Fibroblast of lung (primary cell): Measurements from ENCODE around the gene MYRIP.

Experiments
- EZH2 ChIP-seq: IDR thresholded peaks from 2 replicates; pipeline ENCODE4 v1.5.1; 2012; ENCODE audit warnings: low read length, control low read depth, mild to moderate bottlenecking; ENCODE audit errors: missing control alignments
- TF ChIP-seq, protein P1 (sequence below), 2 donors: IDR thresholded peaks in 1 of 2; conservative IDR thresholded peaks in 1 of 2; 1 replicate in 1 of 2; 2 replicates in 1 of 2; pipeline ENCODE4 v1.5.1; 2011 to 2012; ENCODE audit warnings: low read length in 2 of 2, control low read depth in 1 of 2, inconsistent platforms in 1 of 2, low read depth in 1 of 2, mild to moderate bottlenecking in 1 of 2

DNA sequence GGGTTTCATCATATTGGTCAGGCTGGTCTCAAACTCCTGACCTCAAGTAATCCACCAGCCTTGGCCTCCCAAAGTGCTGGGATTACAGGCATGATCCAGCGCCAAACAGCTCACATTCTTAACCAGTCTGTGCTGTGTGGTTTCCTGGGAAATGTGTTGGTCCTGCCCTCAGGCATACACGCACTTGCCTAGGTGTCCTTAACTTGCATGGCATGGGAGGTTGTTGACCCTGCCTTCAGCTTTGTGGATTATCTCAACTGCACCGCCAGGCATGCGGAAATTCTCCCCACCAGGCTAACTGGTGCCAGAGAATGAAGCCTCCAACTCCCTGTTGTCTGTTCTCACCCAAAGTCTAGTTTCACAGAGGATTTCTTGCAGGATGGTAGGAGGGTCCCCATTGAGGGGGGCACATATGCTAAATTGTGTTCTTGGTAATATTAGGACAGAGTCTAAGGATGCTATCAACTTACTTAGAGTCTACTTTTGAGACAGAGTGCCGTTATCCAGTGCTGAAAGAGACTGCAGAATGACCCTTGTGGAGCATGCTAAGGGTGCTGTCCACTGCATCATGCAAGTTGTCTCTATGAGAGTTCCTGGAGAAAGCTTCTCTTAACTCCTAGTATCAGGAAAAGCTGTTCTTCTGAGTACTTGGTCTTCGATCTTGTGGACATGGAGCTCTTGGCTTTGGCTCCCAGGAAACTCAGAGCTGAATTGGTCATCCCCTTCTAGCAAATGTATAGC lies 438.5 kb downstream of the MYRIP start:
- TF ChIP-seq, protein P1, sequence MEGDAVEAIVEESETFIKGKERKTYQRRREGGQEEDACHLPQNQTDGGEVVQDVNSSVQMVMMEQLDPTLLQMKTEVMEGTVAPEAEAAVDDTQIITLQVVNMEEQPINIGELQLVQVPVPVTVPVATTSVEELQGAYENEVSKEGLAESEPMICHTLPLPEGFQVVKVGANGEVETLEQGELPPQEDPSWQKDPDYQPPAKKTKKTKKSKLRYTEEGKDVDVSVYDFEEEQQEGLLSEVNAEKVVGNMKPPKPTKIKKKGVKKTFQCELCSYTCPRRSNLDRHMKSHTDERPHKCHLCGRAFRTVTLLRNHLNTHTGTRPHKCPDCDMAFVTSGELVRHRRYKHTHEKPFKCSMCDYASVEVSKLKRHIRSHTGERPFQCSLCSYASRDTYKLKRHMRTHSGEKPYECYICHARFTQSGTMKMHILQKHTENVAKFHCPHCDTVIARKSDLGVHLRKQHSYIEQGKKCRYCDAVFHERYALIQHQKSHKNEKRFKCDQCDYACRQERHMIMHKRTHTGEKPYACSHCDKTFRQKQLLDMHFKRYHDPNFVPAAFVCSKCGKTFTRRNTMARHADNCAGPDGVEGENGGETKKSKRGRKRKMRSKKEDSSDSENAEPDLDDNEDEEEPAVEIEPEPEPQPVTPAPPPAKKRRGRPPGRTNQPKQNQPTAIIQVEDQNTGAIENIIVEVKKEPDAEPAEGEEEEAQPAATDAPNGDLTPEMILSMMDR (conservative IDR thresholded peaks at IDR 0.05 in 1 of 2, IDR thresholded peaks at IDR 0.05 in 1 of 2; ENCODE audit: low read depth in 1 of 2, low read length in 2 of 2) = no peak
- no peak for TF ChIP-seq EZH2
